MM.1S (cell line): ENCODE measurements around the gene ADAM21.

Source experiments
- EZH2 ChIP-seq: fragments of 300-600 bp; sonication (generic); optimal IDR thresholded peaks from 2 replicates; pipeline ENCODE3; 2017; ENCODE audit warnings: low read depth, mild to moderate bottlenecking, antibody characterized with exemption, low read length, mixed read lengths
- TF ChIP-seq, protein P1 (sequence below): fragments of 300-600 bp; sonication (generic); IDR thresholded peaks from 2 replicates; pipeline ENCODE4 v1.5.1; 2016; ENCODE audit warnings: antibody characterized with exemption, low read length, mixed read lengths

DNA sequence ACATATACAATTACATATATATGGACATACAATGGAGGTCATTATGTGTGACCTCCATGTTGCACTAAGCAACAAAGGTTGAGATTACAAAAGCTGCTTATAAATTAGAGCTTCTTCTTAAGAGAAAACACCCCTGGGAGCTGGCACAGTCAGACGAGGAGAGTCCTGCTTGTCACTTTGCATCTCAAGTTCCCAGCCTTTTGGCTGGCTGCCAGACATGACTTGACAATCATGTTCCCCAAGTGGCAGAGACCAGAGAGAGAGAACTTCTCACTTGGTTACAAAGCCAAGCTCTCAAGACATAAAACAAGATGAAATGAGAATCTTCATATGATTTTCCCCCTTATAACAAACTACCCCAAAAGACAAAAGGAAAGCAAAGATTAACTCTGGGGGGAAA is 26.6 kb upstream of the ADAM21 start:
- TF ChIP-seq, protein P1, sequence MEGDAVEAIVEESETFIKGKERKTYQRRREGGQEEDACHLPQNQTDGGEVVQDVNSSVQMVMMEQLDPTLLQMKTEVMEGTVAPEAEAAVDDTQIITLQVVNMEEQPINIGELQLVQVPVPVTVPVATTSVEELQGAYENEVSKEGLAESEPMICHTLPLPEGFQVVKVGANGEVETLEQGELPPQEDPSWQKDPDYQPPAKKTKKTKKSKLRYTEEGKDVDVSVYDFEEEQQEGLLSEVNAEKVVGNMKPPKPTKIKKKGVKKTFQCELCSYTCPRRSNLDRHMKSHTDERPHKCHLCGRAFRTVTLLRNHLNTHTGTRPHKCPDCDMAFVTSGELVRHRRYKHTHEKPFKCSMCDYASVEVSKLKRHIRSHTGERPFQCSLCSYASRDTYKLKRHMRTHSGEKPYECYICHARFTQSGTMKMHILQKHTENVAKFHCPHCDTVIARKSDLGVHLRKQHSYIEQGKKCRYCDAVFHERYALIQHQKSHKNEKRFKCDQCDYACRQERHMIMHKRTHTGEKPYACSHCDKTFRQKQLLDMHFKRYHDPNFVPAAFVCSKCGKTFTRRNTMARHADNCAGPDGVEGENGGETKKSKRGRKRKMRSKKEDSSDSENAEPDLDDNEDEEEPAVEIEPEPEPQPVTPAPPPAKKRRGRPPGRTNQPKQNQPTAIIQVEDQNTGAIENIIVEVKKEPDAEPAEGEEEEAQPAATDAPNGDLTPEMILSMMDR = no peak
- no peak for TF ChIP-seq EZH2
